Neuron (in vitro differentiated cells): ENCODE measurements around the gene TUBA1B.
"Not testable (repeated sequence)": the region's sequence is repeated elsewhere in the genome, so short reads cannot be mapped to it uniquely, and the experiment has no call there.

ENCODE experiments used
- H2AFZ ChIP-seq: one replicate; pipeline ENCODE4 v1.6.1; 2013; ENCODE audit warnings: low read depth, mild to moderate bottlenecking, inconsistent platforms, low read length, moderate library complexity
- H3K27me3 ChIP-seq: one replicate; pipeline ENCODE4 v1.6.1; 2013; ENCODE audit warnings: low read length; ENCODE audit not compliant: insufficient read depth
- H3K36me3 ChIP-seq: one replicate; pipeline ENCODE4 v1.6.1; 2013; ENCODE audit warnings: low read length; ENCODE audit not compliant: insufficient read depth
- H3K4me1 ChIP-seq: one replicate; pipeline ENCODE4 v1.6.1; 2013; ENCODE audit warnings: low read length; ENCODE audit not compliant: insufficient read depth
- H3K4me3 ChIP-seq: 2 replicates; pipeline ENCODE4 v1.5.1; 2013; ENCODE audit warnings: mild to moderate bottlenecking, low read length, moderate library complexity
- H3K9me3 ChIP-seq: one replicate; pipeline ENCODE4 v1.6.1; 2013; ENCODE audit warnings: low read length

The TUBA1B gene

GRCh38 chr12:49131051-49131893 lies at the start of gene TUBA1B:
Gene TUBA1B, minus strand, starts transcription at chr12:49131395. Its CDS starts 95 bp downstream, at chr12:49131300.
- Histone ChIP-seq H3K9me3 (no peaks in the 10 kb centered on the region), H3K27me3 (no peaks in the 10 kb centered on the region), H3K36me3 (peaks cover 28% of the 10 kb centered on the region), H3K4me1 (peaks cover 22% of the 10 kb centered on the region), H3K4me3 (peak within 1 kb of the TSS; percentile 76), H2AFZ (peak within 1 kb of the TSS; percentile 58)

- Histone ChIP-seq H3K9me3 (peaks cover 1% of the 10 kb centered on the region), H3K36me3 (no peaks in the 10 kb centered on the region), H2AFZ (no peak overlapping the region), H3K4me3 (no peak overlapping the region), H3K4me1 (peaks cover 7% of the 10 kb centered on the region), H3K27me3 (no peaks in the 10 kb centered on the region)
These were observed 43.0 kb upstream of the TUBA1B start for GRCh38 chr12:49174218-49174617.

DNA sequence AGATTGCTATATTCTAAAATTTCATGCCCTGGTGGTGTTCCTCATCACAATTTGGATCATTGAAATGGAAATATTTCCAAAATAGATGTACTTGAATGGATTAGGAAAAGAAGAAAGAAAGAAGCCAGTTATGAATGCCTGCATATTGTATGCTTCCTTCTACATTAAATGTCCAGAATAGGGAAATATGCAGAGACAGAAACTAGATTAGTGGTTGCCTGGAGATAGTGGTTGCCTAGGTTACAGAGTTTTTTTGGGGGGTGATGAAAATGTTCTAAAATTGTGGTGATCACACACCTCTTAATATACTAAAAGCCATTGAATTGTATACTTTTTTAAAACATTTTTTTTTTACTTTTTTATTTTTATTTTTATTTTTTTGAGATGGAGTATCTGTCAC lies 39.7 kb upstream of the TUBA1B start:
- H3K4me1 ChIP-seq: peaks cover 7% of the 10 kb centered on the region
- H2AFZ ChIP-seq: no peak overlapping the region
- no peaks in the 10 kb centered on the region for H3K9me3 ChIP-seq
- no peak overlapping the region for H3K4me3 ChIP-seq
- no peaks in the 10 kb centered on the region for H3K36me3 ChIP-seq
- H3K27me3 ChIP-seq: no peaks in the 10 kb centered on the region

GRCh38 chr12:49165114-49165513 lies 33.9 kb upstream of the TUBA1B start:
- no peak overlapping the region for H3K4me3 ChIP-seq
- no peak overlapping the region for H2AFZ ChIP-seq
- no peaks in the 10 kb centered on the region for H3K4me1 ChIP-seq
- H3K27me3 ChIP-seq: no peaks in the 10 kb centered on the region
- H3K36me3 ChIP-seq: no peaks in the 10 kb centered on the region
- H3K9me3 ChIP-seq: no peaks in the 10 kb centered on the region

GRCh38 chr12:49161901-49162300 lies 30.7 kb upstream of the TUBA1B start:
- not testable (repeated sequence) for H3K9me3 ChIP-seq, H3K36me3 ChIP-seq, H3K27me3 ChIP-seq, H3K4me3 ChIP-seq, H3K4me1 ChIP-seq, H2AFZ ChIP-seq

DNA sequence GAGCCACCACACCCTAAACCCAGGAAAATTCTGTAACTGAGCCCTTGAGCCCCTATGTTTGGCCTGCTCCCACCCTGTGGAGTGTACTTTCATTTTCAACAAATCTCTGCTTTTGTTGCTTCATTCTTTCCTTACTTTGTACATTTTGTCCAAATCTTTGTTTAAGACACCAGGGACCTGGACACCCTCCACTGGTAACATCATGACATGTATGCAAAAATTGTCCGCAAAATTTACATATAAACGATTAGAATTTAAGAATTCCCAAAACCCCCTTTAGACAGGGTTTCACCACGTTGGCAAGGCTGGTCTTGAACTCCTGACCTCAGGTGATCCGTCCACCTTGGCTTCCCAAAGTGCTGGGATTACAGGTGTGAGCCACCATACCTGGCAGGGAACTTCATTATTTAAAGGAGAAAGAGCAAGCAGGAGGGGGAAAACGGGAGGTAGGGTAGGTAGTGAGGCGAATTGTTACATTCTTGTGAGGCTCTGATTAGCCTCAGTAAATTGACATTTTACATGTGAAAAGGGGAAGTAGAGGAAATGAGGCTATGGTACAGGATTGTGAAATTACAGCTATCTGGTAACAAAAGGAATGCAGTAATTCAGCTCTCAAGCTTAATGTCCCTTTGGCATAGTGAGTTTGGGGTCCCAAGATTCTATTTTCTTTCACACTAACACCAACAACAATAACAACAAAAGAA lies 30.0 kb upstream of the TUBA1B start:
- H3K27me3 ChIP-seq: no peaks in the 10 kb centered on the region
- H3K36me3 ChIP-seq: no peaks in the 10 kb centered on the region
- no peak overlapping the region for H2AFZ ChIP-seq
- no peaks in the 10 kb centered on the region for H3K9me3 ChIP-seq
- no peak overlapping the region for H3K4me3 ChIP-seq
- H3K4me1 ChIP-seq: no peaks in the 10 kb centered on the region

- Histone ChIP-seq H3K4me1 (no peaks in the 10 kb centered on the region), H2AFZ (no peak overlapping the region), H3K9me3 (no peaks in the 10 kb centered on the region), H3K36me3 (no peaks in the 10 kb centered on the region), H3K27me3 (no peaks in the 10 kb centered on the region), H3K4me3 (no peak overlapping the region)
These were observed 29.2 kb upstream of the TUBA1B start for GRCh38 chr12:49160399-49160798.

GRCh38 chr12:49154221-49154620 lies 23.0 kb upstream of the TUBA1B start:
- no peak overlapping the region for H3K4me3 ChIP-seq
- H3K27me3 ChIP-seq: no peaks in the 10 kb centered on the region
- H2AFZ ChIP-seq: no peak overlapping the region
- no peaks in the 10 kb centered on the region for H3K9me3 ChIP-seq
- H3K36me3 ChIP-seq: no peaks in the 10 kb centered on the region
- no peaks in the 10 kb centered on the region for H3K4me1 ChIP-seq

- Histone ChIP-seq H3K27me3 (no peaks in the 10 kb centered on the region), H2AFZ (no peak overlapping the region), H3K9me3 (no peaks in the 10 kb centered on the region), H3K36me3 (no peaks in the 10 kb centered on the region), H3K4me1 (no peaks in the 10 kb centered on the region), H3K4me3 (no peak overlapping the region)
These were observed 16.2 kb upstream of the TUBA1B start for GRCh38 chr12:49147384-49147783.

GRCh38 chr12:49146406-49146805 lies 15.2 kb upstream of the TUBA1B start:
- Histone ChIP-seq H3K4me3 (no peak overlapping the region), H3K4me1 (no peaks in the 10 kb centered on the region), H3K27me3 (no peaks in the 10 kb centered on the region), H3K36me3 (no peaks in the 10 kb centered on the region), H3K9me3 (no peaks in the 10 kb centered on the region), H2AFZ (no peak overlapping the region)

GRCh38 chr12:49144384-49144783 lies 13.2 kb upstream of the TUBA1B start:
- Histone ChIP-seq H3K4me1 (no peaks in the 10 kb centered on the region), H3K36me3 (no peaks in the 10 kb centered on the region), H3K27me3 (no peaks in the 10 kb centered on the region), H2AFZ (no peak overlapping the region), H3K4me3 (no peak overlapping the region), H3K9me3 (no peaks in the 10 kb centered on the region)

GRCh38 chr12:49138999-49139398 lies 7.8 kb upstream of the TUBA1B start:
- no peaks in the 10 kb centered on the region for H3K9me3 ChIP-seq
- H3K36me3 ChIP-seq: no peaks in the 10 kb centered on the region
- H3K27me3 ChIP-seq: no peaks in the 10 kb centered on the region
- H3K4me3 ChIP-seq: no peak overlapping the region
- no peaks in the 10 kb centered on the region for H3K4me1 ChIP-seq
- H2AFZ ChIP-seq: no peak overlapping the region

GRCh38 chr12:49138587-49138986 lies 7.4 kb upstream of the TUBA1B start:
- H3K4me3 ChIP-seq: no peak overlapping the region
- no peaks in the 10 kb centered on the region for H3K36me3 ChIP-seq
- H3K27me3 ChIP-seq: no peaks in the 10 kb centered on the region
- no peaks in the 10 kb centered on the region for H3K9me3 ChIP-seq
- H2AFZ ChIP-seq: no peak overlapping the region
- H3K4me1 ChIP-seq: no peaks in the 10 kb centered on the region
